HG03097 (cell line): ENCODE data around the gene CXCR6.

Experiments used
- ATAC-seq: cut with Tn5 transposase; IDR thresholded peaks from one replicate; pipeline ENCODE4 v1.9.1; 2021; ENCODE audit not compliant: unreplicated experiment, low FRiP score

CXCR6 gene

GRCh38 chr3:45946875-45947274, 3.6 kb downstream of the CXCR6 start:
- no peak for ATAC-seq

- ATAC-seq, result no peak
Observed at GRCh38 chr3:45947361-45947760, 4.1 kb downstream of the CXCR6 start.

- no peak for ATAC-seq
Observed at GRCh38 chr3:45948311-45948781, 5.1 kb downstream of the CXCR6 start.

- no peak for ATAC-seq
Observed at GRCh38 chr3:45948881-45949280, 5.6 kb downstream of the CXCR6 start.

- no peak for ATAC-seq
Observed at GRCh38 chr3:45949432-45949831, 6.2 kb downstream of the CXCR6 start.

GRCh38 chr3:45950131-45950530, 6.9 kb downstream of the CXCR6 start:
- no peak for ATAC-seq

GRCh38 chr3:45950686-45951600, 7.7 kb downstream of the CXCR6 start:
- no peak for ATAC-seq

GRCh38 chr3:45951946-45952345, 8.7 kb downstream of the CXCR6 start:
- ATAC-seq, result no peak

GRCh38 chr3:45952456-45952855, 9.2 kb downstream of the CXCR6 start:
- ATAC-seq, result no peak

GRCh38 chr3:45953536-45953935, 10.3 kb downstream of the CXCR6 start:
- ATAC-seq, result no peak

GRCh38 chr3:45954306-45954705, 11.0 kb downstream of the CXCR6 start:
- ATAC-seq, result no peak

GRCh38 chr3:45955017-45955647, 11.9 kb downstream of the CXCR6 start:
- ATAC-seq, result no peak

- no peak for ATAC-seq
Observed at GRCh38 chr3:45955706-45956105, 12.4 kb downstream of the CXCR6 start.

GRCh38 chr3:45957586-45957985, 14.3 kb downstream of the CXCR6 start:
- ATAC-seq, result no peak

- ATAC-seq, result no peak
Observed at GRCh38 chr3:45958321-45958791, 15.1 kb downstream of the CXCR6 start.

- ATAC-seq, result no peak
Observed at GRCh38 chr3:45959201-45959600, 15.9 kb downstream of the CXCR6 start.

- ATAC-seq, result no peak
Observed at GRCh38 chr3:45960289-45960688, 17.0 kb downstream of the CXCR6 start.

GRCh38 chr3:45962033-45962432, 18.8 kb downstream of the CXCR6 start:
- ATAC-seq, result no peak

- no peak for ATAC-seq
Observed at GRCh38 chr3:45964139-45964538, 20.9 kb downstream of the CXCR6 start.

- ATAC-seq, result no peak
Observed at GRCh38 chr3:45965253-45965652, 22.0 kb downstream of the CXCR6 start.

- no peak for ATAC-seq
Observed at GRCh38 chr3:45965653-45966052, 22.4 kb downstream of the CXCR6 start.

GRCh38 chr3:45966371-45966791, 23.1 kb downstream of the CXCR6 start:
- ATAC-seq, result no peak
